ENCODE measurements around the gene NLGN1. TPM values are rescaled to one million over a fixed set of nuclear protein-coding genes. Genes with fewer than 3 reads are reported as not detected.
A peak's percentile ranks its signal among the peaks of the same experiment; 100 is the strongest.

NLGN1 gene
- total and polyA plus RNA-seq, 2 experiments from 2014 or later, result 14.3 to 20.1 TPM

DNA sequence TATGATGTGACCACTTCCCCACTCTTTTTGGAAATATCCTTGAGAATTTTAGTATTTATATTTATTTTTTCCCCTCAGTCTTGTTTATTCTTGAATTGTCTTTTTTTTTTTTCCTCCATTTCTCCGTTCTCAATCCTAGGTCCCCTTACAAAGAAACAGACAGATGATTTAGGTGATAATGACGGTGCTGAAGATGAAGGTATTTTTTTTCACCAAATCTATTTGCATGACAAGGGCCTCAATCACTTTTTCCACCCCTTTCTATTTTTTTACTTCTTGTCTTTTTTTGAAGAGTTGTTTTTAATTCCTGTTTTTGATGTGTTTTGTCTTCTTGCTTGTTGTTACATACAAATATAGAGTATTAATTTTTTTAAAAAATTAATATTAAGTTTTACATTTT is 402.6 kb downstream of the NLGN1 start:
- no peak overlapping the region for H2AFZ ChIP-seq
- H3K27me3 ChIP-seq (replicated peaks; ENCODE audit: insufficient read depth), result no peaks in the 10 kb centered on the region
- H3K4me2 ChIP-seq (ENCODE audit: unreplicated experiment), result no peak overlapping the region
- no peak overlapping the region for H3K4me3 ChIP-seq
- in situ Hi-C loops (cut with MboI), result no loop called here
- no peak overlapping the region for H3K27ac ChIP-seq
- 90 to 96% methylated on average over 2 of the region's 2 CpGs for WGBS, 2 experiments (ENCODE audit: low coverage in 1 of 2, low lambda C conversion rate in 2 of 2, missing lambda C conversion rate in 2 of 2)
- no peaks in the 10 kb centered on the region for H3K9me3 ChIP-seq (ENCODE audit: low read depth)
- H3K9ac ChIP-seq, result no peak overlapping the region
- H3K79me2 ChIP-seq (ENCODE audit: insufficient read depth), result no peaks in the 10 kb centered on the region
- H3K4me1 ChIP-seq (ENCODE audit: insufficient read depth), result peaks cover 13% of the 10 kb centered on the region
- no peaks in the 10 kb centered on the region for H4K20me1 ChIP-seq (ENCODE audit: insufficient read depth)
- H3K36me3 ChIP-seq (ENCODE audit: low read depth), result no peaks in the 10 kb centered on the region
- DNase-seq, result no peak
- H3F3A ChIP-seq (ENCODE audit: insufficient read depth), result no peaks in the 10 kb centered on the region
- TF ChIP-seq EZH2 (IDR thresholded peaks at IDR 0.05; ENCODE audit: insufficient read depth, poor library complexity, severe bottlenecking) (no peak), EZH2phosphoT487 (IDR thresholded peaks at IDR 0.05; ENCODE audit: insufficient read depth, low read depth) (no peak)
- no peaks in the 10 kb centered on the region for H3K9me2 ChIP-seq (ENCODE audit: insufficient read depth)

DNA sequence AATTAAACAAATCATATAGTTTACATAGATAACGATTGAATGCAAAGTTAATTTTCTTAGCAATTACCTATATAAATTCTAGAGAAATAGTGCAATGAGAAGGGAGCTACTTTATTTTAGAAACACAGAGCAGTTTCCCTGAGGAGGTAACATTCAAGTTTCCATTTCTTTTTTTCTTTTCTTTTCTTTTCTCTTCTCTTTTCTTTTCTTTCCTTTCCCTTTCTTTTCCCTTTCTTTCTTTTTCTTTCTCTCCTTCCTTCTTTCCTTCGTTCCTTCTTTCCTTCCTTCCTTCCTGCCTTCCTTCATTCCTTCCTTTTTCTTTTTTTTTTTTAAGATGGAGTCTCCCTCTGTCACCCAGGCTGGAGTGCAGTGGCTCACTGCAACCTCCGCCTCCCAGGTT is 417.3 kb downstream of the NLGN1 start:
- no peaks in the 10 kb centered on the region for H3F3A ChIP-seq (ENCODE audit: insufficient read depth)
- no peaks in the 10 kb centered on the region for H3K27me3 ChIP-seq (replicated peaks; ENCODE audit: insufficient read depth)
- no peak for DNase-seq
- no peaks in the 10 kb centered on the region for H4K20me1 ChIP-seq (ENCODE audit: insufficient read depth)
- 95% methylated on average over 3 of the region's 3 CpGs for WGBS, 2 experiments (ENCODE audit: low coverage in 1 of 2, low lambda C conversion rate in 2 of 2, missing lambda C conversion rate in 2 of 2)
- no peaks in the 10 kb centered on the region for H3K36me3 ChIP-seq (ENCODE audit: low read depth)
- no peak overlapping the region for H2AFZ ChIP-seq
- H3K9me2 ChIP-seq (ENCODE audit: insufficient read depth), result no peaks in the 10 kb centered on the region
- no peak overlapping the region for H3K4me2 ChIP-seq (ENCODE audit: unreplicated experiment)
- no peaks in the 10 kb centered on the region for H3K4me1 ChIP-seq (ENCODE audit: insufficient read depth)
- no peaks in the 10 kb centered on the region for H3K9me3 ChIP-seq (ENCODE audit: low read depth)
- no peaks in the 10 kb centered on the region for H3K79me2 ChIP-seq (ENCODE audit: insufficient read depth)
- TF ChIP-seq EZH2phosphoT487 (IDR thresholded peaks at IDR 0.05; ENCODE audit: insufficient read depth, low read depth) (no peak), EZH2 (IDR thresholded peaks at IDR 0.05; ENCODE audit: insufficient read depth, poor library complexity, severe bottlenecking) (no peak)
- H3K9ac ChIP-seq, result no peak overlapping the region
- no peak overlapping the region for H3K4me3 ChIP-seq
- no peak overlapping the region for H3K27ac ChIP-seq
- in situ Hi-C loops (cut with MboI), result no loop called here

DNA sequence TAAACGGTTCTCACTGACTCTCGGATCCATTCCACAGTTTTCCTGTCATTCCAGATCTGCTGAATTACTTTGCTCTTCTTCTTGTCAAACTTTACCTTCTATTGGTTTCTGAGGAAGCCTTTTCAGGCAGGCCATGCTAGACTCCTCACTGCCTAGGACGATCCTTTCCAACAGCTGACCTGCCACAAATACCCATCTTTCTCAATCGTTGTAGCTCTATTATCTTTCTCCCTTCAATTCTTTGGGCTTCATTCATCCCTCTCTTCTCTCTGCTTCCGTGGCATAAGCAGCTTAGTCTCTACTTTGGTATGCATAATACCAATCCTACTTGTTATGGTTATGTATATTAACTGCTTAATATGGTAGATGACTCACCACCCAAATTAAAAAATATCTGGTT is 421.8 kb downstream of the NLGN1 start:
- H3K4me1 ChIP-seq (ENCODE audit: insufficient read depth), result peaks cover 7% of the 10 kb centered on the region; the same call in 1 of the 2 replicates
- no peaks in the 10 kb centered on the region for H4K20me1 ChIP-seq (ENCODE audit: insufficient read depth)
- DNase-seq, result no peak
- H3K9ac ChIP-seq, result no peak overlapping the region
- H3K36me3 ChIP-seq (ENCODE audit: low read depth), result no peaks in the 10 kb centered on the region
- H3K4me3 ChIP-seq, result no peak overlapping the region
- H3K4me2 ChIP-seq (ENCODE audit: unreplicated experiment), result no peak overlapping the region
- no peaks in the 10 kb centered on the region for H3K9me3 ChIP-seq (ENCODE audit: low read depth)
- H3K79me2 ChIP-seq (ENCODE audit: insufficient read depth), result no peaks in the 10 kb centered on the region
- H3K9me2 ChIP-seq (ENCODE audit: insufficient read depth), result no peaks in the 10 kb centered on the region
- WGBS, 2 experiments (ENCODE audit: low coverage in 1 of 2, low lambda C conversion rate in 2 of 2, missing lambda C conversion rate in 2 of 2), result 77 to 81% methylated on average over 5 of the region's 5 CpGs
- no peaks in the 10 kb centered on the region for H3K27me3 ChIP-seq (replicated peaks; ENCODE audit: insufficient read depth)
- H3K27ac ChIP-seq, result no peak overlapping the region
- H2AFZ ChIP-seq, result no peak overlapping the region
- no peaks in the 10 kb centered on the region for H3F3A ChIP-seq (ENCODE audit: insufficient read depth)
- TF ChIP-seq EZH2phosphoT487 (IDR thresholded peaks at IDR 0.05; ENCODE audit: insufficient read depth, low read depth) (no peak), EZH2 (IDR thresholded peaks at IDR 0.05; ENCODE audit: insufficient read depth, poor library complexity, severe bottlenecking) (no peak)
- in situ Hi-C loops (cut with MboI), result no loop called here

DNA sequence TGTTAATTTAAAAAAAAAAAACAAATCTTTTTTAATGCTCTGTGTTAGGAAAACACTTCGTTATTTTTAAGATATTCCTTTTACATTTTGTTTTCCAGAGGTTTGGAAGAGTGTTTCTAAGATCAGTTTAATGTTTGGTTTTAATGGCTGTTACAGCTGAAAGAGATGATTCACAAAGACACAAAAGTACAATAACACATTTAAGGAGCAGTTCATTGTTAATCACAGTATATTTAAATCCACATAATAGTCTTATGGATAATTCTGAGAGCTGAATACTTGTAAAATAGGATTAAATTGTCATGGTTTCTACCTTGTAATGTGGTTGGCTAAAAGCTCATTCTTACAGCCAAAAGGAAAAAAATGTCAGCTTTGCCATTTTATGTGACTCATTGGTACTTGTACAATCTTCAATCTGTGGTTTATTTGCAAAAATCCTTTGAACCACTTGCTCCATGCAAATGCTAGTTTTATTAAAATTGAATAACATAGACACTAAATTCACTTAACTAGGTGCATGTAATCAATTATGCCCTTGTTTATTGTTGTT is 426.4 kb downstream of the NLGN1 start:
- H3K36me3 ChIP-seq (ENCODE audit: low read depth), result no peaks in the 10 kb centered on the region
- DNase-seq, result peak; percentile 50
- H3F3A ChIP-seq (ENCODE audit: insufficient read depth), result peaks cover 5% of the 10 kb centered on the region; the same call in 1 of the 2 replicates
- TF ChIP-seq EZH2 (IDR thresholded peaks at IDR 0.05; ENCODE audit: insufficient read depth, poor library complexity, severe bottlenecking), result no peak
- TF ChIP-seq EZH2phosphoT487 (IDR thresholded peaks at IDR 0.05; ENCODE audit: insufficient read depth, low read depth), result no peak
- WGBS, 2 experiments (ENCODE audit: low coverage in 1 of 2, low lambda C conversion rate in 2 of 2, missing lambda C conversion rate in 2 of 2), result 88 to 90% methylated on average over 1 of the region's 1 CpG
- H2AFZ ChIP-seq, result no peak overlapping the region
- in situ Hi-C loops (cut with MboI), result no loop called here
- no peaks in the 10 kb centered on the region for H3K27me3 ChIP-seq (replicated peaks; ENCODE audit: insufficient read depth)
- H3K9me3 ChIP-seq (ENCODE audit: low read depth), result no peaks in the 10 kb centered on the region
- H3K4me1 ChIP-seq (ENCODE audit: insufficient read depth), result peaks cover 21% of the 10 kb centered on the region
- H3K27ac ChIP-seq, result no peak overlapping the region
- no peak overlapping the region for H3K4me2 ChIP-seq (ENCODE audit: unreplicated experiment)
- H4K20me1 ChIP-seq (ENCODE audit: insufficient read depth), result no peaks in the 10 kb centered on the region
- no peak overlapping the region for H3K4me3 ChIP-seq
- no peaks in the 10 kb centered on the region for H3K9me2 ChIP-seq (ENCODE audit: insufficient read depth)
- H3K79me2 ChIP-seq (ENCODE audit: insufficient read depth), result no peaks in the 10 kb centered on the region
- no peak overlapping the region for H3K9ac ChIP-seq

DNA sequence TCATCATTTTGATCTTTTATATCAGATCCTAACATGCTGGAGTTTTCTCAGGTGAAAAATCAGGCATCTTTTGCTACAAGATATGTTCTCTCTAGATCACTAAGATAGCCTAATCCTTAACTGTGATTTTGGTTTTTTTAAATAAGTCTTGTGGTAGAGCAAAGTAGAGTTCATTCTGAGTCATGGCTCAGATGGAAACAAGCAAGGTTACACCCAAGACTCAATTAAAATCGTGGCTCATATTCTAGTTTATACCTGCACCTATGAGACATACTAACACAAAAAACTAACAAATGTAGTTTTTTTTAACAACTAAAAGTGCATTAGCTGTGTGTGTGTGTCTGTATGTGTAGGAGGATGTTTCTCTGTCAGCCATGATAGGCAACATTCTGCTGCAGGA is 428.2 kb downstream of the NLGN1 start:
- peak; percentile 10 for DNase-seq
- no peaks in the 10 kb centered on the region for H3K9me3 ChIP-seq (ENCODE audit: low read depth)
- H3K4me3 ChIP-seq, result no peak overlapping the region
- in situ Hi-C loops (cut with MboI), result no loop called here
- WGBS, 2 experiments (ENCODE audit: low coverage in 1 of 2, low lambda C conversion rate in 2 of 2, missing lambda C conversion rate in 2 of 2), result 56 to 70% methylated on average over 1 of the region's 1 CpG
- H3K9me2 ChIP-seq (ENCODE audit: insufficient read depth), result no peaks in the 10 kb centered on the region
- no peak for TF ChIP-seq EZH2 (IDR thresholded peaks at IDR 0.05; ENCODE audit: insufficient read depth, poor library complexity, severe bottlenecking)
- no peak for TF ChIP-seq EZH2phosphoT487 (IDR thresholded peaks at IDR 0.05; ENCODE audit: insufficient read depth, low read depth)
- H3F3A ChIP-seq (ENCODE audit: insufficient read depth), result peaks cover 5% of the 10 kb centered on the region; the same call in 1 of the 2 replicates
- no peak overlapping the region for H3K9ac ChIP-seq
- peaks cover 21% of the 10 kb centered on the region for H3K4me1 ChIP-seq (ENCODE audit: insufficient read depth)
- H3K79me2 ChIP-seq (ENCODE audit: insufficient read depth), result no peaks in the 10 kb centered on the region
- H4K20me1 ChIP-seq (ENCODE audit: insufficient read depth), result no peaks in the 10 kb centered on the region
- H3K27me3 ChIP-seq (replicated peaks; ENCODE audit: insufficient read depth), result no peaks in the 10 kb centered on the region
- no peak overlapping the region for H3K4me2 ChIP-seq (ENCODE audit: unreplicated experiment)
- no peaks in the 10 kb centered on the region for H3K36me3 ChIP-seq (ENCODE audit: low read depth)
- H2AFZ ChIP-seq, result no peak overlapping the region
- no peak overlapping the region for H3K27ac ChIP-seq

Measured in GM23248 (cell line).